Gastrocnemius medialis (tissue), 4 donors: Measurements from ENCODE around the gene TNFRSF1B. TPM values are rescaled to one million over a fixed set of nuclear protein-coding genes. Genes with fewer than 3 reads are reported as not detected.

Experiments
- ATAC-seq, 2 donors: fragments of 150-250 bp; one replicate each; pipeline ENCODE4 v1.9.1; 2016
- DNase-seq, 2 donors: peaks; one replicate each; pipeline ENCODE4 v3.0.0-alpha.2; 2019
- H3K27ac ChIP-seq, 4 donors: fragments of 200-600 bp; sonication (generic); 1 replicate in 1 of 4; 2 replicates in 3 of 4; pipeline ENCODE4 v1.5.1; 2016 to 2018; ENCODE audit warnings: mild to moderate bottlenecking in 2 of 4, moderate library complexity in 1 of 4
- H3K27me3 ChIP-seq, 3 donors: fragments of 200-600 bp; sonication (generic) in 2 of 3; 1 replicate in 1 of 3; 2 replicates in 2 of 3; pipeline versions ENCODE4 v1.5.1 to v1.6.0; 2016 to 2019; ENCODE audit warnings: mild to moderate bottlenecking in 1 of 3, moderate library complexity in 1 of 3
- H3K36me3 ChIP-seq, 2 donors: fragments of 200-600 bp; sonication (generic) in 1 of 2; one replicate each; pipeline ENCODE4 v1.5.1; 2017 to 2018
- H3K4me1 ChIP-seq, 2 donors: fragments of 200-600 bp; sonication (generic) in 1 of 2; one replicate each; pipeline ENCODE4 v1.5.1; 2016 to 2017; ENCODE audit warnings: mild to moderate bottlenecking in 2 of 2
- H3K4me3 ChIP-seq, 4 donors: fragments of 200-600 bp; sonication (generic) in 3 of 4; 1 replicate in 1 of 4; 2 replicates in 3 of 4; pipeline ENCODE4 v1.5.1; 2016 to 2019; ENCODE audit warnings: mild to moderate bottlenecking in 2 of 4
- H3K9me3 ChIP-seq, 3 donors: fragments of 200-600 bp; sonication (generic) in 2 of 3; 1 replicate in 1 of 3; 2 replicates in 2 of 3; pipeline ENCODE4 v1.5.1; 2016 to 2019
- CTCF ChIP-seq, 5 experiments: fragments of 450-650 bp in 3 of 5; fragments of 200-600 bp in 2 of 5; sonication (generic) in 2 of 5; IDR thresholded peaks in 4 of 5; conservative IDR thresholded peaks in 1 of 5; 1 replicate in 4 of 5; 2 replicates in 1 of 5; pipeline ENCODE4 v1.5.1; 2016 to 2019; ENCODE audit warnings: antibody characterized with exemption in 5 of 5, mild to moderate bottlenecking in 3 of 5, moderate library complexity in 3 of 5
- POLR2A ChIP-seq, 2 donors: fragments of 450-650 bp; IDR thresholded peaks; one replicate each; pipeline ENCODE4 v1.6.1; 2017; ENCODE audit warnings: antibody characterized with exemption in 2 of 2, mild to moderate bottlenecking in 2 of 2, moderate library complexity in 2 of 2
- in situ Hi-C, 4 donors: fragments of 200-750 bp; cut with MboI; loops; one replicate each; pipeline versions ENCODE4 v1.15.0 to v1.8.0; 2017; ENCODE audit warnings: low sequenced_read_pairs in 4 of 4
- intact Hi-C: fragments of 100-400 bp; cut with DNase I; formaldehyde crosslinking; loops from one replicate; pipeline ENCODE4 v1.15.1; 2023; ENCODE audit warnings: low total_unique reads
- total RNA-seq, 4 donors: library from RNA; depleted of rRNA; stranded (reverse); fragments of >200 nt; gene quantifications; one replicate each; pipeline versions ENCODE4 v1.1.0 to v1.2.3, GENCODE V29; 2016

Gene TNFRSF1B
- total RNA-seq, 4 donors from 2014 or later, result 14.0 to 29.5 (median 18.8) TPM

DNA sequence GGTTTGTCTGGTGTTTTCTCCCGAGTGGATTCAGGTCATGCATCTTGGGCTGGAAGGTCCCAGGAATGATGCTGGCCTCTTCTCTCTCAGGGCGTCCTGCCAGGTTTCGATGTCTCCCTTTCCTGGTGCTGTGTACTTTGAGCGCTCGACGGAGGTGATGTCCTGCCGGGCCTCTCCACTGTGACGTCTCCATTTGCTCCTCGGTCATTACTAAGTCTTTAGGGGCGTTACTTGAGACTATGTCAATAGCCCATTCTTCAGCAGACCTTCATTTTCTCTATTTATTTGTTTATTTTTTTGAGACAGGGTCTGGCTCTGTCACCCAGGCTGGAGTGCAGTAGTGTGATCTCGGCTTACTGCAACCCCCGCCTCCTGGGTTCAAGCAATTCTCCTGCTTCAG, 37.2 kb upstream of the TNFRSF1B start:
- H3K9me3 ChIP-seq, result no peaks in the 10 kb centered on the region
- H3K4me3 ChIP-seq, result no peak overlapping the region
- no peak for TF ChIP-seq POLR2A (IDR thresholded peaks at IDR 0.05)
- H3K4me1 ChIP-seq, result peaks cover 0 to 14% of the 10 kb centered on the region in 2 donors
- no peak for ATAC-seq
- no peaks in the 10 kb centered on the region for H3K36me3 ChIP-seq
- DNase-seq, result no peak
- H3K27ac ChIP-seq, result no peak overlapping the region
- no peaks in the 10 kb centered on the region for H3K27me3 ChIP-seq
- in situ Hi-C loops, result loop anchor here in 2 of 4 donors (5.0 kb wide), 2 partner anchors 78 to 83 kb away; no protein-coding TSS in a partner anchor
- intact Hi-C loops, result loop anchor here (5.0 kb wide), 2 partner anchors 38 to 58 kb away; partner anchors contain the start of gene TNFRSF1B

DNA sequence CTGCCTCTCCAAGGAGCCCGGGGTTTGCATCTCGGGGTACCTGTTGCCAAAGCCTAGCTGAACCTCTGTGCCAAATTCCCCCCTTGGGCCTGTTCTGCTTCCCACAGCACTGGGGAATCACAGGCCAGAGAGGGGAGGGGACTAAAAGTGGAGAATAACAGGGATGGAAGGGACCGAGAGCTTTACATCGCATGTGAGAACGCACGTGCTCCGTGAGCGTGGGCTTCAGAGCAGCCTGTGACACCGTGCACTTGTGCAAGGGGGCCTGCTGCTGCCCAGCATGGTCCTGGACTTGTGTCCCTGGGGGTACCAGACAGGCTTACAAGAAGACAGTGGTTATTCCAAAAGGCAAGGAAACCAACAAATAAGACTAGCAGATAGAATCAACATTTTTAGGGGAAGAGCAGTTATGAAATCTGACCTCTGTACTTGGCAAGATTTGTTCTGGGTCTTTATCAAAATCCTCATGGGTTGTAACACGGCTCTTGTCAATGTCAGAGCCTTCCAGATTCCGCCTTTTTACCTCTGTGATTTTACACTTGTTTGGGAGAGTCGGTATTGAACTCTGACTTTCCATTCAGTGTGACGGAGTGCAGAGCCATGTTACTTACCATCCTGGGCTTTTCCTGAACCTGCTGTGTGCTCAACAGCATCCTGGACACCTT, 36.2 kb upstream of the TNFRSF1B start:
- Histone ChIP-seq H3K4me1 (peaks cover 0 to 10% of the 10 kb centered on the region in 2 donors), H3K27me3 (no peaks in the 10 kb centered on the region), H3K9me3 (no peaks in the 10 kb centered on the region), H3K27ac (no peak overlapping the region), H3K36me3 (no peaks in the 10 kb centered on the region), H3K4me3 (no peak overlapping the region)
- no peak for TF ChIP-seq CTCF (IDR thresholded peaks at IDR 0.05 in 4 of 5, conservative IDR thresholded peaks at IDR 0.05 in 1 of 5)
- TF ChIP-seq POLR2A (IDR thresholded peaks at IDR 0.05), result no peak
- DNase-seq, result no peak
- in situ Hi-C loops (no loop called here), intact Hi-C loops (no loop called here)
- ATAC-seq, result no peak

GRCh38 chr1:12132078-12132477, 34.7 kb upstream of the TNFRSF1B start:
- ATAC-seq, result peak in 1 of 2 donors; percentile 27
- H3K4me1 ChIP-seq, result peaks cover 0 to 10% of the 10 kb centered on the region in 2 donors
- intact Hi-C loops, result no loop called here
- DNase-seq, result peak in 1 of 2 donors; percentile 40
- H3K27me3 ChIP-seq, result no peaks in the 10 kb centered on the region
- in situ Hi-C loops, result no loop called here
- H3K9me3 ChIP-seq, result no peaks in the 10 kb centered on the region
- TF ChIP-seq CTCF (IDR thresholded peaks at IDR 0.05 in 4 of 5, conservative IDR thresholded peaks at IDR 0.05 in 1 of 5), result no peak
- no peak for TF ChIP-seq POLR2A (IDR thresholded peaks at IDR 0.05)
- H3K27ac ChIP-seq, result peak overlapping the region in 3 of 4 donors; percentile 44 to 58 (median 47)
- no peak overlapping the region for H3K4me3 ChIP-seq
- no peaks in the 10 kb centered on the region for H3K36me3 ChIP-seq

DNA sequence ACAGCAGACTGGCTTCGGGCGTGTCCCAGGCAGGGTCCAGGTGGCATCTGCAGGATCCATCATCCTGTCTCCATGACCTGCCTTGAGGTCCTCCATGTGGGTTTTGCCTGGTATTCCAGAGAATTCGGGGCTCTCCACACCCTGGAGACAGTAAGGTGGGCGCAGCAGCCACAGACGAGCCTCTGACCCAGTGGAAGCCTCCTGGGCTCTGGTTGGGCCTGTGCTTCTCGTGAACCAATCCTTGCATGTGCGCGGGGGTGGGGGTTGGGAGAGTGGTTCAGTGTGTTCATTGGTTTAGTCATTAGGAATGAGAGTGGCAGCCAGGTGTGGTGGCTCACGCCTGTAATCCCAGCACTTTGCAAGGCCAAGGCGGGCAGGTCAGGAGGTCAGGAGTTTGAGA, 32.1 kb upstream of the TNFRSF1B start:
- no peak for ATAC-seq
- no peak for TF ChIP-seq POLR2A (IDR thresholded peaks at IDR 0.05)
- TF ChIP-seq CTCF (IDR thresholded peaks at IDR 0.05 in 4 of 5, conservative IDR thresholded peaks at IDR 0.05 in 1 of 5), result no peak
- no peaks in the 10 kb centered on the region for H3K27me3 ChIP-seq
- in situ Hi-C loops (no loop called here), intact Hi-C loops (no loop called here)
- peaks cover 0 to 10% of the 10 kb centered on the region in 2 donors for H3K4me1 ChIP-seq
- no peak for DNase-seq
- H3K4me3 ChIP-seq, result no peak overlapping the region
- H3K36me3 ChIP-seq, result no peaks in the 10 kb centered on the region
- no peaks in the 10 kb centered on the region for H3K9me3 ChIP-seq
- H3K27ac ChIP-seq, result peak overlapping the region in 1 of 4 donors; percentile 9

DNA sequence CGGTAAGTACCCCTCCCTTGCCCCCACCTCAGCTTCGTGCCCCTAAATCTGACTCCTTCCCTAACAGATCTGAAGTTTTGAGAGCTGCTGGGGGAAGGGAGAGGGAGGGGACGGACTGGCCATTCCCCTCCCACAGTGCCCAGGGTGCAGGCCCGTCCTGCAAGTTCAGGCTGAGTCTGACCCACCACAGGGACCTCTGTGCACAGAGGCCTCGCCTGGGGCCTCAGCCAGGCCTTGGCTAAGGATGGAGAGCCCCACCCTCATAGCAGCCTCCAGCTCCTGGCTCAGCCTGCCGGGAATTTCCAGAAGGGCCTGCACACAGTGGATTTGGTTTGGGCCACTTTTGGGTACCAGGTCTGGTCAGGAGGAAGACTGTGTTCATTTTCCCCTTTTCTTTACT, 31.2 kb upstream of the TNFRSF1B start:
- TF ChIP-seq POLR2A (IDR thresholded peaks at IDR 0.05) (no peak), CTCF (IDR thresholded peaks at IDR 0.05 in 4 of 5, conservative IDR thresholded peaks at IDR 0.05 in 1 of 5) (no peak)
- peaks cover 0 to 6% of the 10 kb centered on the region in 2 donors for H3K4me1 ChIP-seq
- H3K36me3 ChIP-seq, result no peaks in the 10 kb centered on the region
- peak in 1 of 2 donors; percentile 35 for ATAC-seq
- intact Hi-C loops, result no loop called here
- no peak overlapping the region for H3K27ac ChIP-seq
- no peaks in the 10 kb centered on the region for H3K27me3 ChIP-seq
- H3K9me3 ChIP-seq, result no peaks in the 10 kb centered on the region
- in situ Hi-C loops, result no loop called here
- no peak overlapping the region for H3K4me3 ChIP-seq
- DNase-seq, result no peak
